DMS153 treated with DMSO at 0.1 percent for 48 hours (cell line): Measurements from ENCODE around the gene GATA6.
A peak's percentile ranks its signal among the peaks of the same experiment; 100 is the strongest.
"Not testable (repeated sequence)": the region's sequence is repeated elsewhere in the genome, so short reads cannot be mapped to it uniquely, and the experiment has no call there.

ENCODE experiments used
- DNase-seq: peaks from one replicate; lab custom pipeline; 2025; ENCODE audit not compliant: unreplicated experiment; lab: John Stamatoyannopoulos, UW

Gene GATA6

GRCh38 chr18:22203536-22204213 lies 34.3 kb downstream of the GATA6 start:
- DNase-seq: no peak

GRCh38 chr18:22204214-22204536 lies 34.8 kb downstream of the GATA6 start:
- DNase-seq: no peak

GRCh38 chr18:22204996-22205395 lies 35.6 kb downstream of the GATA6 start:
- DNase-seq: no peak

- DNase-seq: no peak
Measured at GRCh38 chr18:22207021-22207758, 37.8 kb downstream of the GATA6 start.

GRCh38 chr18:22210311-22210754 lies 40.9 kb downstream of the GATA6 start:
- DNase-seq: no peak

GRCh38 chr18:22211657-22212056 lies 42.3 kb downstream of the GATA6 start:
- no peak for DNase-seq

- DNase-seq: peak; percentile 60
Measured at GRCh38 chr18:22213333-22213973, 44.1 kb downstream of the GATA6 start.

GRCh38 chr18:22214731-22215528 lies 45.5 kb downstream of the GATA6 start:
- no peak for DNase-seq

GRCh38 chr18:22218835-22219234 lies 49.4 kb downstream of the GATA6 start:
- no peak for DNase-seq

GRCh38 chr18:22219568-22220355 lies 50.4 kb downstream of the GATA6 start:
- DNase-seq: no peak

GRCh38 chr18:22220585-22220984 lies 51.2 kb downstream of the GATA6 start:
- DNase-seq: not testable (repeated sequence)

GRCh38 chr18:22221350-22221749 lies 52.0 kb downstream of the GATA6 start:
- DNase-seq: no peak

- peak; percentile 55 for DNase-seq
Measured at GRCh38 chr18:22223254-22223964, 54.0 kb downstream of the GATA6 start.

GRCh38 chr18:22223965-22224322 lies 54.6 kb downstream of the GATA6 start:
- DNase-seq: no peak

- DNase-seq: no peak
Measured at GRCh38 chr18:22224339-22224738, 55.0 kb downstream of the GATA6 start.

GRCh38 chr18:22226801-22227200 lies 57.4 kb downstream of the GATA6 start:
- no peak for DNase-seq

- DNase-seq: no peak
Measured at GRCh38 chr18:22228976-22229375, 59.6 kb downstream of the GATA6 start.

- DNase-seq: no peak
Measured at GRCh38 chr18:22229456-22230124, 60.2 kb downstream of the GATA6 start.

GRCh38 chr18:22230471-22230945 lies 61.1 kb downstream of the GATA6 start:
- no peak for DNase-seq
